H1 (cell line): ENCODE measurements around the gene IGF2BP3.

Experiments
- ATF2 ChIP-seq: IDR thresholded peaks from 2 replicates; pipeline ENCODE4 v1.6.1; 2012; ENCODE audit warnings: low read length, inconsistent platforms
- CEBPB ChIP-seq: IDR thresholded peaks from 2 replicates; pipeline ENCODE4 v1.6.1; 2012; ENCODE audit warnings: low read depth, low read length
- CHD1 ChIP-seq: IDR thresholded peaks from 2 replicates; pipeline ENCODE4 v1.6.1; 2012; ENCODE audit warnings: low read depth, low read length, improper control_type of control experiment
- CTCF ChIP-seq, 3 experiments: IDR thresholded peaks; 1 replicate in 2 of 3; 2 replicates in 1 of 3; pipeline versions ENCODE4 v1.5.1 to v1.6.1; 2011; ENCODE audit warnings: low read length in 3 of 3, mild to moderate bottlenecking in 3 of 3, inconsistent platforms in 2 of 3, low read depth in 1 of 3, moderate library complexity in 1 of 3; ENCODE audit not compliant: insufficient read depth in 1 of 3; ENCODE audit errors: control extremely low read depth in 1 of 3
- MAX ChIP-seq: IDR thresholded peaks from 2 replicates; pipeline ENCODE4 v1.6.1; 2012; ENCODE audit warnings: inconsistent platforms
- RNF2 ChIP-seq: fragments of 200-900, 300-1000 bp; sonication (generic); IDR thresholded peaks from 2 replicates; pipeline ENCODE4 v1.7.1; 2016; ENCODE audit warnings: borderline replicate concordance, low read depth, mild to moderate bottlenecking, antibody characterized with exemption, low read length; ENCODE audit not compliant: poor library complexity, severe bottlenecking; ENCODE audit errors: missing control alignments
- SIN3A ChIP-seq, 2 experiments: IDR thresholded peaks in 1 of 2; conservative IDR thresholded peaks in 1 of 2; 2 replicates each; pipeline ENCODE4 v1.6.1; 2011 to 2012; ENCODE audit warnings: low read length in 2 of 2, improper control_type of control experiment in 1 of 2, low read depth in 1 of 2, mild to moderate bottlenecking in 1 of 2
- SP1 ChIP-seq: IDR thresholded peaks from 2 replicates; pipeline ENCODE4 v1.6.1; 2011; ENCODE audit warnings: low read depth, low read length
- TEAD4 ChIP-seq: IDR thresholded peaks from 2 replicates; pipeline ENCODE4 v1.6.1; 2012; ENCODE audit warnings: low read depth, low read length, inconsistent platforms, mixed read lengths
- YY1 ChIP-seq: IDR thresholded peaks from 2 replicates; pipeline ENCODE4 v1.6.1; 2011; ENCODE audit warnings: low read depth, mild to moderate bottlenecking, low read length

GRCh38 chr7:23469150-23469960 lies 936 bp downstream of the IGF2BP3 start:
- TF ChIP-seq MAX (no peak), ATF2 (no peak), SP1 (no peak), TEAD4 (no peak), CTCF (IDR thresholded peaks at IDR 0.05; ENCODE audit: control extremely low read depth in 1 of 3, insufficient read depth in 1 of 3, low read depth in 1 of 3, low read length in 3 of 3) (no peak), YY1 (no peak), SIN3A (conservative IDR thresholded peaks at IDR 0.05 in 1 of 2, IDR thresholded peaks at IDR 0.05 in 1 of 2; ENCODE audit: low read depth in 1 of 2, low read length in 2 of 2) (peak; percentile 1 to 71; a peak in 1 of 4 replicates), CHD1 (peak; percentile 41; the same call in 1 of the 2 replicates), CEBPB (no peak), RNF2 (no peak)
